ENCODE measurements around the gene PTPRG. TPM values are rescaled to one million over a fixed set of nuclear protein-coding genes. Genes with fewer than 3 reads are reported as not detected.
A peak's percentile ranks its signal among the peaks of the same experiment; 100 is the strongest.

Gene PTPRG
- total and polyA plus RNA-seq, 2 of the 13 experiments (the other 11 are each of a cell fraction or from before 2014, with no cell fraction given), result 8.0 to 25.3 TPM

- TF ChIP-seq TRAFD1 (CRISPR knock-in tag; IDR thresholded peaks at IDR 0.05; ENCODE audit: borderline replicate concordance) (no peak), NFYC (CRISPR knock-in tag; IDR thresholded peaks at IDR 0.05) (peak; percentile 75), RARA (CRISPR knock-in tag; IDR thresholded peaks at IDR 0.05) (0 out of 2 replicates have a peak, but pooled peaks have one; percentile 9), TBX3 (IDR thresholded peaks at IDR 0.05; ENCODE audit: borderline replicate concordance) (peak; percentile 85; the same call in 1 of the 2 replicates), ZNF337 (CRISPR knock-in tag; IDR thresholded peaks at IDR 0.05; ENCODE audit: borderline replicate concordance, low read depth) (0 out of 2 replicates have a peak, but pooled peaks have one; percentile 47), EHMT2 (IDR thresholded peaks at IDR 0.05; ENCODE audit: borderline replicate concordance, low read depth, low read length) (no peak), NCOA2 (CRISPR knock-in tag; IDR thresholded peaks at IDR 0.05) (peak; percentile 25; the same call in 1 of the 2 replicates), TFAP4 (IDR thresholded peaks at IDR 0.05; ENCODE audit: borderline replicate concordance, low read depth) (peak; percentile 45; the same call in 1 of the 2 replicates), POLR2A (IDR thresholded peaks at IDR 0.05; ENCODE audit: insufficient read depth in 1 of 2, low read depth in 2 of 2, low read length in 2 of 2) (no peak), ZBTB37 (CRISPR knock-in tag; IDR thresholded peaks at IDR 0.05) (peak; percentile 52; the same call in 1 of the 2 replicates), FOXP1 (IDR thresholded peaks at IDR 0.05) (no peak), FOXP1 (CRISPR knock-in tag; IDR thresholded peaks at IDR 0.05) (peak; percentile 69), LCORL (IDR thresholded peaks at IDR 0.05) (no peak), LCORL (CRISPR knock-in tag; IDR thresholded peaks at IDR 0.05) (0 out of 2 replicates have a peak, but pooled peaks have one; percentile 36), TEAD3 (CRISPR knock-in tag; optimal IDR thresholded peaks at IDR 0.05; ENCODE audit: borderline replicate concordance) (peak; percentile 58), HMG20A (CRISPR knock-in tag; IDR thresholded peaks at IDR 0.05; ENCODE audit: borderline replicate concordance) (peak; percentile 14; the same call in 1 of the 2 replicates), CREB1 (IDR thresholded peaks at IDR 0.05) (no peak), CREB1 (CRISPR knock-in tag; IDR thresholded peaks at IDR 0.05) (peak; percentile 45; the same call in 1 of the 2 replicates), NFIC (IDR thresholded peaks at IDR 0.05; ENCODE audit: low read length) (peak; percentile 24; the same call in 1 of the 2 replicates), GATAD2A (CRISPR knock-in tag; IDR thresholded peaks at IDR 0.05) (0 out of 2 replicates have a peak, but pooled peaks have one; percentile 25), POGZ (CRISPR knock-in tag; IDR thresholded peaks at IDR 0.05) (peak; percentile 58; the same call in 1 of the 2 replicates), JUND (CRISPR knock-in tag; IDR thresholded peaks at IDR 0.05) (no peak), FOSL2 (CRISPR knock-in tag; IDR thresholded peaks at IDR 0.05) (peak; percentile 36; the same call in 1 of the 2 replicates), PAXIP1 (CRISPR knock-in tag; conservative IDR thresholded peaks at IDR 0.05) (peak; percentile 25; the same call in 1 of the 2 replicates), NR2F1 (CRISPR knock-in tag; IDR thresholded peaks at IDR 0.05) (0 out of 4 replicates have a peak, but pooled peaks of 1 of the 2 experiments have one; percentile 11)
Measured at GRCh38 chr3:61645148-61645547, 83.8 kb downstream of the PTPRG start (continued).

Measured in HepG2 (cell line).